Esophagus muscularis mucosa (tissue), 4 donors: ENCODE measurements around the gene CBLC. TPM values are rescaled to one million over a fixed set of nuclear protein-coding genes. Genes with fewer than 3 reads are reported as not detected.

Experiments used
- DNase-seq: peaks from one replicate; pipeline ENCODE4 v3.0.0-alpha.2; 2017; ENCODE audit errors: extremely low spot score
- H3K27ac ChIP-seq, 4 donors: fragments of 200-600 bp; sonication (generic); replicated peaks in 1 of 4; 1 replicate in 3 of 4; 2 replicates in 1 of 4; pipeline ENCODE4 v1.5.1; 2016 to 2019; ENCODE audit warnings: mild to moderate bottlenecking in 1 of 4
- H3K27me3 ChIP-seq, 4 donors: fragments of 200-600 bp; sonication (generic); one replicate each; pipeline versions ENCODE4 v1.5.1 to v1.6.0; 2016 to 2019
- H3K36me3 ChIP-seq, 4 donors: fragments of 200-600 bp; sonication (generic); one replicate each; pipeline ENCODE4 v1.5.1; 2016 to 2019
- H3K4me1 ChIP-seq, 4 donors: fragments of 200-600 bp; sonication (generic); one replicate each; pipeline ENCODE4 v1.5.1; 2016 to 2019
- H3K4me3 ChIP-seq, 4 donors: fragments of 200-600 bp; sonication (generic); 1 replicate in 2 of 4; 2 replicates in 2 of 4; pipeline ENCODE4 v1.5.1; 2016 to 2019; ENCODE audit warnings: mild to moderate bottlenecking in 4 of 4, moderate library complexity in 1 of 4
- H3K9me3 ChIP-seq, 4 donors: fragments of 200-600 bp; sonication (generic); 1 replicate in 3 of 4; 2 replicates in 1 of 4; pipeline ENCODE4 v1.5.1; 2016 to 2019
- CTCF ChIP-seq, 3 experiments: fragments of 200-600 bp in 2 of 3; fragments of 450-650 bp in 1 of 3; sonication (generic) in 2 of 3; IDR thresholded peaks; one replicate each; pipeline ENCODE4 v1.5.1; 2017 to 2019; ENCODE audit warnings: antibody characterized with exemption in 3 of 3, mild to moderate bottlenecking in 2 of 3, moderate library complexity in 1 of 3
- EP300 ChIP-seq: sonication (generic); formaldehyde crosslinking; IDR thresholded peaks from one replicate; pipeline ENCODE4 v1.6.1; 2017; ENCODE audit warnings: antibody characterized with exemption
- POLR2A ChIP-seq: fragments of 450-650 bp; IDR thresholded peaks from one replicate; pipeline ENCODE4 v1.6.1; 2017; ENCODE audit warnings: antibody characterized with exemption, moderate library complexity, mild to moderate bottlenecking, low read depth
- POLR2AphosphoS5 ChIP-seq, 2 donors: sonication (generic); formaldehyde crosslinking; IDR thresholded peaks; one replicate each; pipeline ENCODE4 v1.6.1; 2017; ENCODE audit warnings: antibody characterized with exemption in 2 of 2
- WGBS: methylation state at CpG from one replicate; pipeline ENCODE4 v1.1.5; 2018; 5-methylcytosine and 5-hydroxymethylcytosine counted together
- intact Hi-C: fragments of 100-400 bp; cut with DNase I; formaldehyde crosslinking; loops from one replicate; pipeline ENCODE4 v1.15.1; 2023
- total RNA-seq, 4 donors: library from RNA; depleted of rRNA; stranded (reverse); fragments of >200 nt; gene quantifications; one replicate each; pipeline versions ENCODE4 v1.1.0 to v1.2.1, GENCODE V29; 2016

The CBLC gene
- total RNA-seq, 4 donors from 2014 or later, result 0.34 to 0.50 TPM; not detected in 2

DNA sequence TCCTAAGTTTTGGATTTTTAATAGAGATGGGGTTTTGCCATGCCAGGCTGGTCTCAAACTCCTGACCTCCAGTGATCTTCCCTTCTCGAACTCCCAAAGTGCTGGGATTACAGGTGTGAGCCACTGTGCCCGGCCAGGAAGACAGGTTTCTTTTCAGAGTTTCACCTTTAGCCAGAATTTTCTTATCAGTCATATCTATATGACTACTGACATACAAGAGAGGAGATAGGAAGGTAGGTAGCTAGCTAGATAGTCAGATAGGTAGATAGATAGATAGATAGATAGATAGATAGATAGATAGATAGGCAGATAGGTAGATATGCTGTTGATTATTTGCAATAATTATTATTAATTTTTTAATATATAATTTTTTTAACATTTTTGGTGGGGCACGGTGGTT lies 7.6 kb downstream of the CBLC start:
- 70% methylated on average over 3 of the region's 3 CpGs for WGBS
- no peaks in the 10 kb centered on the region for H3K27me3 ChIP-seq
- DNase-seq, result no peak
- H3K27ac ChIP-seq, result no peak overlapping the region
- H3K4me1 ChIP-seq, result peaks cover 0 to 7% (median 7%) of the 10 kb centered on the region in 4 donors
- H3K36me3 ChIP-seq, result no peaks in the 10 kb centered on the region
- no peaks in the 10 kb centered on the region for H3K9me3 ChIP-seq
- TF ChIP-seq POLR2A, result no peak
- no peak for TF ChIP-seq CTCF (IDR thresholded peaks at IDR 0.05)
- TF ChIP-seq EP300, result no peak
- no peak for TF ChIP-seq POLR2AphosphoS5 (IDR thresholded peaks at IDR 0.05)
- intact Hi-C loops, result no loop called here
- H3K4me3 ChIP-seq, result no peak overlapping the region

GRCh38 chr19:44785993-44786392 lies 8.3 kb downstream of the CBLC start:
- H3K36me3 ChIP-seq, result no peaks in the 10 kb centered on the region
- H3K27me3 ChIP-seq, result no peaks in the 10 kb centered on the region
- H3K9me3 ChIP-seq, result no peaks in the 10 kb centered on the region
- H3K4me3 ChIP-seq, result no peak overlapping the region
- 92% methylated on average over 15 of the region's 15 CpGs for WGBS
- H3K4me1 ChIP-seq, result peaks cover 0 to 7% (median 7%) of the 10 kb centered on the region in 4 donors
- TF ChIP-seq EP300 (no peak), POLR2A (no peak), POLR2AphosphoS5 (IDR thresholded peaks at IDR 0.05) (no peak), CTCF (IDR thresholded peaks at IDR 0.05) (no peak)
- no peak overlapping the region for H3K27ac ChIP-seq
- no peak for DNase-seq
- intact Hi-C loops, result no loop called here

- peaks cover 0 to 7% (median 7%) of the 10 kb centered on the region in 4 donors for H3K4me1 ChIP-seq
- no peak overlapping the region for H3K4me3 ChIP-seq
- 93% methylated on average over 5 of the region's 6 CpGs for WGBS
- H3K36me3 ChIP-seq, result no peaks in the 10 kb centered on the region
- TF ChIP-seq EP300 (no peak), CTCF (IDR thresholded peaks at IDR 0.05) (no peak), POLR2AphosphoS5 (IDR thresholded peaks at IDR 0.05) (no peak), POLR2A (no peak)
- DNase-seq, result no peak
- intact Hi-C loops, result no loop called here
- H3K27me3 ChIP-seq, result no peaks in the 10 kb centered on the region
- H3K9me3 ChIP-seq, result no peaks in the 10 kb centered on the region
- H3K27ac ChIP-seq, result no peak overlapping the region
Observed at GRCh38 chr19:44788971-44789370, 11.3 kb downstream of the CBLC start.

DNA sequence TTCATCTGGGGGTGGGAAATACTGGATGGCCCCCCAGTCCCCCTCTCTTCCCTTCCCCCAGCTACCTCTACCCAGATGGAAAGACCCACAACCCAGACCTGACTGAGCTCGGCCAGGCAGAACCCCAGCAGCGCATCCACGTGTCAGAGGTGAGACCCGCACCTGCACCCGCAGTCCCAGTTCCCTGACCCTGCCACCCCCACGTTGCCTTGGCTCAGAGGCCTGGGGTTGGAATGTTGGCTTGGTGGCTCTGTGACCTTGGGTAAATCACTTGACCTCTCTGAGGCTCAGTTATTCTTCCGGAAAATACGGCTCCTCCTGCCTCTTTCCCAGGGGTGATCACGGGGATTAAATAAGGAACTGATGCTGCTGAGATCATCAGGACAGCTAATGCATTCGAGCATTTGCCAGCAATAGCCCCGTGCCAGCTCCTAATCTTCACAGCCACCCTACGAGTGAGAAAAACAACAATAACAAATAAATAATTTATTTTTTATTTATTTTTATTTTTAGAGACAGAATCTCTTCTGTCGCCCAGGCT lies 12.3 kb downstream of the CBLC start:
- no peaks in the 10 kb centered on the region for H3K4me1 ChIP-seq
- TF ChIP-seq CTCF (IDR thresholded peaks at IDR 0.05) (no peak), POLR2A (no peak), POLR2AphosphoS5 (IDR thresholded peaks at IDR 0.05) (no peak), EP300 (no peak)
- intact Hi-C loops, result no loop called here
- 79% methylated on average over 7 of the region's 13 CpGs for WGBS
- no peaks in the 10 kb centered on the region for H3K36me3 ChIP-seq
- H3K9me3 ChIP-seq, result no peaks in the 10 kb centered on the region
- DNase-seq, result no peak
- no peak overlapping the region for H3K4me3 ChIP-seq
- H3K27ac ChIP-seq, result no peak overlapping the region
- H3K27me3 ChIP-seq, result no peaks in the 10 kb centered on the region

- Histone ChIP-seq H3K27ac (no peak overlapping the region), H3K9me3 (no peaks in the 10 kb centered on the region), H3K27me3 (no peaks in the 10 kb centered on the region), H3K36me3 (no peaks in the 10 kb centered on the region), H3K4me3 (no peak overlapping the region), H3K4me1 (peaks cover 12 to 14% (median 13%) of the 10 kb centered on the region in 4 donors)
- no peak for TF ChIP-seq POLR2AphosphoS5 (IDR thresholded peaks at IDR 0.05)
- TF ChIP-seq POLR2A, result no peak
- TF ChIP-seq EP300, result no peak
- no peak for TF ChIP-seq CTCF (IDR thresholded peaks at IDR 0.05)
- 88% methylated on average over 9 of the region's 9 CpGs for WGBS
- no peak for DNase-seq
- intact Hi-C loops, result no loop called here
Observed at GRCh38 chr19:44792281-44792680, 14.6 kb downstream of the CBLC start.
